IMR-90 (cell line): Measurements from ENCODE around the gene KLF1. TPM values are rescaled to one million over a fixed set of nuclear protein-coding genes. Genes with fewer than 3 reads are reported as not detected.

Experiments
- ATAC-seq: fragments of 200-7000 bp; cut with Tn5 transposase; 2 replicates; pipeline ENCODE4 v1.9.1; 2020; ENCODE audit warnings: low read depth, mild to moderate bottlenecking, moderate library complexity
- BruUV-seq: library from RNA; stranded (reverse); fragments of 400-500 nt; replicated peaks from 2 replicates; lab custom pipeline; 2021; lab: Mats Ljungman, UMichigan
- CTCF ChIA-PET: fragments of 300-600 bp; formaldehyde crosslinking; extraction: SDS; loops from one replicate; lab custom pipeline; 2021; ENCODE audit warnings: antibody characterized with exemption; lab: Yijun Ruan, JAX
- POLR2A ChIA-PET: fragments of 300-600 bp; sonication (Branson Sonifier 250); formaldehyde crosslinking; loops from one replicate; lab custom pipeline; 2022; ENCODE audit warnings: antibody characterized with exemption; ENCODE audit not compliant: unreplicated experiment; lab: Charles Lee
- DNase-seq: peaks from one replicate; pipeline ENCODE4 v3.0.0; 2013
- H2AFZ ChIP-seq: replicated peaks from 2 replicates; pipeline ENCODE3; 2013; ENCODE audit warnings: low read length, mild to moderate bottlenecking; ENCODE audit not compliant: poor library complexity
- H2AK5ac ChIP-seq: 2 replicates; pipeline ENCODE4 v1.6.1; 2013; ENCODE audit warnings: low read depth, low read length, inconsistent platforms
- H2AK9ac ChIP-seq: replicated peaks from 2 replicates; pipeline ENCODE3; 2013; ENCODE audit warnings: mild to moderate bottlenecking, low read depth, low read length, moderate library complexity; ENCODE audit not compliant: poor library complexity
- H2BK120ac ChIP-seq: 2 replicates; pipeline ENCODE4 v1.6.1; 2013; ENCODE audit warnings: low read depth, low read length, inconsistent platforms
- H2BK15ac ChIP-seq: 3 replicates; pipeline ENCODE4 v1.6.1; 2013; ENCODE audit warnings: low read depth, low read length, inconsistent platforms
- H2BK20ac ChIP-seq: 2 replicates; pipeline ENCODE4 v1.6.1; 2013; ENCODE audit warnings: low read depth, mild to moderate bottlenecking, inconsistent platforms, low read length, moderate library complexity
- H2BK5ac ChIP-seq: 2 replicates; pipeline ENCODE4 v1.6.1; 2013; ENCODE audit warnings: mild to moderate bottlenecking, low read depth, low read length, inconsistent platforms; ENCODE audit not compliant: poor library complexity, severe bottlenecking
- H3K14ac ChIP-seq: replicated peaks from 2 replicates; pipeline ENCODE4 v1.6.1; 2013; ENCODE audit warnings: low read depth, low read length, inconsistent platforms
- H3K18ac ChIP-seq: 2 replicates; pipeline ENCODE4 v1.6.1; 2013; ENCODE audit warnings: low read depth, low read length, control low read depth
- H3K23ac ChIP-seq: 2 replicates; pipeline ENCODE4 v1.6.1; 2013; ENCODE audit warnings: low read depth, low read length, inconsistent platforms
- H3K27ac ChIP-seq: 2 replicates; pipeline ENCODE4 v1.5.1; 2013; ENCODE audit warnings: mild to moderate bottlenecking, control low read depth, low read length; ENCODE audit not compliant: insufficient read depth
- H3K27me3 ChIP-seq: 2 replicates; pipeline ENCODE4 v1.6.1; 2013; ENCODE audit warnings: low read length; ENCODE audit not compliant: control insufficient read depth, insufficient read depth
- H3K36me3 ChIP-seq: 2 replicates; pipeline ENCODE4 v1.6.1; 2013; ENCODE audit warnings: low read length, mixed read lengths; ENCODE audit not compliant: control insufficient read depth, insufficient read depth
- H3K4ac ChIP-seq: 2 replicates; pipeline ENCODE4 v1.6.1; 2013; ENCODE audit warnings: low read depth, low read length, inconsistent platforms
- H3K4me1 ChIP-seq: 2 replicates; pipeline ENCODE4 v1.6.1; 2013; ENCODE audit warnings: low read length, mixed read lengths; ENCODE audit not compliant: control insufficient read depth, insufficient read depth
- H3K4me2 ChIP-seq: 2 replicates; pipeline ENCODE4 v1.6.1; 2013; ENCODE audit warnings: low read depth, mild to moderate bottlenecking, control low read depth, low read length, moderate library complexity
- H3K4me3 ChIP-seq: 2 replicates; pipeline ENCODE4 v1.5.1; 2013; ENCODE audit warnings: low read depth, mild to moderate bottlenecking, control low read depth, low read length, moderate library complexity; ENCODE audit not compliant: insufficient read depth
- H3K56ac ChIP-seq: 2 replicates; pipeline ENCODE4 v1.6.1; 2013; ENCODE audit warnings: low read length, inconsistent platforms; ENCODE audit not compliant: insufficient read depth; ENCODE audit errors: extremely low read depth
- H3K79me1 ChIP-seq, 2 experiments: 2 replicates each; pipeline ENCODE4 v1.6.1; 2013; ENCODE audit warnings: low read length in 2 of 2, inconsistent platforms in 1 of 2, low read depth in 1 of 2
- H3K9ac ChIP-seq: 2 replicates; pipeline ENCODE4 v1.6.1; 2013; ENCODE audit warnings: low read depth, low read length, control low read depth
- H3K9me1 ChIP-seq: 2 replicates; pipeline ENCODE4 v1.6.1; 2013; ENCODE audit warnings: low read length, inconsistent platforms; ENCODE audit not compliant: insufficient read depth
- H3K9me3 ChIP-seq: 2 replicates; pipeline ENCODE4 v1.6.1; 2013; ENCODE audit warnings: low read length; ENCODE audit not compliant: control insufficient read depth, insufficient read depth
- H4K20me1 ChIP-seq: 2 replicates; pipeline ENCODE4 v1.6.1; 2013; ENCODE audit warnings: low read length, inconsistent platforms; ENCODE audit not compliant: insufficient read depth
- H4K5ac ChIP-seq: 2 replicates; pipeline ENCODE4 v1.6.1; 2013; ENCODE audit warnings: mild to moderate bottlenecking, low read depth, low read length, control low read depth
- H4K8ac ChIP-seq, 2 experiments: 2 replicates each; pipeline ENCODE4 v1.6.1; 2013; ENCODE audit warnings: low read depth in 2 of 2, low read length in 2 of 2, control low read depth in 1 of 2, inconsistent platforms in 1 of 2
- H4K91ac ChIP-seq: 2 replicates; pipeline ENCODE4 v1.6.1; 2013; ENCODE audit warnings: low read depth, low read length, inconsistent platforms; ENCODE audit not compliant: insufficient read depth
- CEBPB ChIP-seq: IDR thresholded peaks from 2 replicates; pipeline ENCODE4 v1.6.1; 2012; ENCODE audit warnings: low read depth, low read length, improper control_type of control experiment
- CHD1 ChIP-seq: IDR thresholded peaks from 2 replicates; pipeline ENCODE4 v1.6.1; 2012; ENCODE audit warnings: low read depth, low read length, improper control_type of control experiment
- MAFK ChIP-seq: IDR thresholded peaks from 2 replicates; pipeline ENCODE4 v1.6.1; 2012; ENCODE audit warnings: low read depth, low read length, improper control_type of control experiment
- MAZ ChIP-seq: IDR thresholded peaks from 2 replicates; pipeline ENCODE4 v1.6.1; 2012; ENCODE audit warnings: low read depth, mild to moderate bottlenecking, low read length, improper control_type of control experiment, moderate library complexity, borderline replicate concordance
- MXI1 ChIP-seq: IDR thresholded peaks from 2 replicates; pipeline ENCODE4 v1.6.1; 2012; ENCODE audit warnings: low read depth, mild to moderate bottlenecking, low read length, moderate library complexity, borderline replicate concordance
- NFE2L2 ChIP-seq: fragments of 150-350 bp; IDR thresholded peaks from 2 replicates; pipeline ENCODE4 v1.6.1; 2016; ENCODE audit warnings: low read depth, mild to moderate bottlenecking, low read length
- POLR2A ChIP-seq: IDR thresholded peaks from 2 replicates; pipeline ENCODE4 v1.6.1; 2012; ENCODE audit warnings: mild to moderate bottlenecking, low read depth, low read length
- RCOR1 ChIP-seq: IDR thresholded peaks from 2 replicates; pipeline ENCODE4 v1.6.1; 2012; ENCODE audit warnings: mild to moderate bottlenecking, low read length, improper control_type of control experiment; ENCODE audit not compliant: insufficient replicate concordance
- RFX5 ChIP-seq: IDR thresholded peaks from 2 replicates; pipeline ENCODE4 v1.8.0; 2012; ENCODE audit warnings: low read depth, mild to moderate bottlenecking, low read length, moderate library complexity
- WGBS, 2 experiments: methylation state at CpG; one replicate each; pipeline versions ENCODE4 v1.1.5 to v1.1.7; 2013; ENCODE audit warnings: missing lambda C conversion rate in 2 of 2; ENCODE audit not compliant: insufficient read length in 1 of 2; ENCODE audit errors: extremely low coverage in 2 of 2; 5-methylcytosine and 5-hydroxymethylcytosine counted together
- dilution Hi-C: fragments of 300-500 bp; cut with HindIII; formaldehyde crosslinking; loops from one replicate; pipeline ENCODE4 v1.14.3; 2018; ENCODE audit warnings: low sequenced_read_pairs; ENCODE audit not compliant: unreplicated experiment
- in situ Hi-C: fragments of 300-500 bp; cut with MboI; formaldehyde crosslinking; loops from 3 replicates; pipeline ENCODE4 v1.14.3; 2019; ENCODE audit warnings: low sequenced_read_pairs, inconsistent platforms, mixed read lengths
- intact Hi-C: fragments of 100-400 bp; cut with micrococcal nuclease; formaldehyde crosslinking; loops from 2 replicates; pipeline ENCODE4 v1.10.0; 2022
- polyA plus RNA-seq, 3 experiments: library from polyadenylated mRNA; depleted of rRNA; stranded (reverse); fragments of >200 nt; gene quantifications; 2 replicates each; pipeline ENCODE4 v1.2.3, GENCODE V29; 2012; ENCODE audit warnings: low replicate concordance in 1 of 3
- total RNA-seq: library from RNA; depleted of rRNA; stranded (reverse); fragments of >200 nt; gene quantifications from 2 replicates; pipeline ENCODE4 v1.2.3, GENCODE V29; 2012
- TF ChIP-seq, protein P1 (sequence below): conservative IDR thresholded peaks from 2 replicates; pipeline ENCODE4 v1.5.1; 2012; ENCODE audit warnings: mild to moderate bottlenecking, low read depth, low read length, improper control_type of control experiment
- TF ChIP-seq, protein P2 (sequence below): fragments of 150-350 bp; IDR thresholded peaks from 2 replicates; pipeline ENCODE4 v1.6.1; 2016; ENCODE audit warnings: low read depth, mild to moderate bottlenecking, low read length, moderate library complexity, borderline replicate concordance

Gene KLF1
- total and polyA plus RNA-seq, 2 of the 4 experiments (the other 2 are of a cell fraction): not detected

DNA sequence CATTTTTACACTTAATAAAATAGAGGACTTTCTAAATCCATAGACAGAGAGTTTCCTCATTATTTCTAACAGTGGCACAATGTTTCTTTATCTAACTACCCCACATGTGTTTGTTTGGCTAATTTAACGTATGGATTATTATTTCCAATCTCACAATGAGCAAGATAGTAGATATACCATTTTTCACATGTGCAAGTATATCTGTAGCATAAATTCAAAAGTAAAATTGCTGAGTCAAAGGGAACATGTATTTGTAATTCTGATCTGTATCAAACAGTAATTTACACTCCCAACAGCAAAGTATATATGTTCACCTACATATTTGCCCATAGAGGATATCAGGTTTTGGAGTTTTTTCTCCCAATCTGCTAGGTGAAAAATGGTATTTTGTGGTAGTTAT lies 30.3 kb downstream of the KLF1 start:
- no TSS peak for BruUV-seq
- H3K36me3 ChIP-seq: no peaks in the 10 kb centered on the region
- no peak overlapping the region for H3K4ac ChIP-seq
- no peak overlapping the region for H3K4me3 ChIP-seq
- no peaks in the 10 kb centered on the region for H3K9me1 ChIP-seq
- intact Hi-C loops: no loop called here
- H4K5ac ChIP-seq: no peak overlapping the region
- H2AK5ac ChIP-seq: no peak overlapping the region
- H3K56ac ChIP-seq: no peak overlapping the region
- no peak overlapping the region for H2BK5ac ChIP-seq
- in situ Hi-C loops: no loop called here
- no CpG with 5 or more reads among the region's 1 CpG for WGBS, 2 experiments
- H3K9me3 ChIP-seq: no peaks in the 10 kb centered on the region
- no peaks in the 10 kb centered on the region for H3K4me1 ChIP-seq
- CTCF ChIA-PET: no interaction called here
- no peaks in the 10 kb centered on the region; the same call in 1 of the 2 replicates for H3K27me3 ChIP-seq
- H2BK15ac ChIP-seq: no peak overlapping the region
- no peaks in the 10 kb centered on the region for H3K79me1 ChIP-seq
- H3K9ac ChIP-seq: no peak overlapping the region
- dilution Hi-C loops: no loop called here
- H3K4me2 ChIP-seq: no peak overlapping the region
- no peak overlapping the region for H2AFZ ChIP-seq
- POLR2A ChIA-PET: no interaction called here
- no peak for ATAC-seq
- H3K23ac ChIP-seq: no peak overlapping the region
- no peak overlapping the region for H4K91ac ChIP-seq
- no peaks in the 10 kb centered on the region for H4K20me1 ChIP-seq
- H2BK20ac ChIP-seq: no peak overlapping the region
- H2BK120ac ChIP-seq: no peak overlapping the region
- no peak overlapping the region for H3K27ac ChIP-seq
- no peak overlapping the region for H3K18ac ChIP-seq
- no peak for TF ChIP-seq NFE2L2
- no peak for TF ChIP-seq RCOR1
- TF ChIP-seq MXI1: no peak
- no peak for TF ChIP-seq CHD1
- no peak for TF ChIP-seq MAZ
- TF ChIP-seq, protein P1, sequence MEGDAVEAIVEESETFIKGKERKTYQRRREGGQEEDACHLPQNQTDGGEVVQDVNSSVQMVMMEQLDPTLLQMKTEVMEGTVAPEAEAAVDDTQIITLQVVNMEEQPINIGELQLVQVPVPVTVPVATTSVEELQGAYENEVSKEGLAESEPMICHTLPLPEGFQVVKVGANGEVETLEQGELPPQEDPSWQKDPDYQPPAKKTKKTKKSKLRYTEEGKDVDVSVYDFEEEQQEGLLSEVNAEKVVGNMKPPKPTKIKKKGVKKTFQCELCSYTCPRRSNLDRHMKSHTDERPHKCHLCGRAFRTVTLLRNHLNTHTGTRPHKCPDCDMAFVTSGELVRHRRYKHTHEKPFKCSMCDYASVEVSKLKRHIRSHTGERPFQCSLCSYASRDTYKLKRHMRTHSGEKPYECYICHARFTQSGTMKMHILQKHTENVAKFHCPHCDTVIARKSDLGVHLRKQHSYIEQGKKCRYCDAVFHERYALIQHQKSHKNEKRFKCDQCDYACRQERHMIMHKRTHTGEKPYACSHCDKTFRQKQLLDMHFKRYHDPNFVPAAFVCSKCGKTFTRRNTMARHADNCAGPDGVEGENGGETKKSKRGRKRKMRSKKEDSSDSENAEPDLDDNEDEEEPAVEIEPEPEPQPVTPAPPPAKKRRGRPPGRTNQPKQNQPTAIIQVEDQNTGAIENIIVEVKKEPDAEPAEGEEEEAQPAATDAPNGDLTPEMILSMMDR: no peak
- TF ChIP-seq, protein P2, sequence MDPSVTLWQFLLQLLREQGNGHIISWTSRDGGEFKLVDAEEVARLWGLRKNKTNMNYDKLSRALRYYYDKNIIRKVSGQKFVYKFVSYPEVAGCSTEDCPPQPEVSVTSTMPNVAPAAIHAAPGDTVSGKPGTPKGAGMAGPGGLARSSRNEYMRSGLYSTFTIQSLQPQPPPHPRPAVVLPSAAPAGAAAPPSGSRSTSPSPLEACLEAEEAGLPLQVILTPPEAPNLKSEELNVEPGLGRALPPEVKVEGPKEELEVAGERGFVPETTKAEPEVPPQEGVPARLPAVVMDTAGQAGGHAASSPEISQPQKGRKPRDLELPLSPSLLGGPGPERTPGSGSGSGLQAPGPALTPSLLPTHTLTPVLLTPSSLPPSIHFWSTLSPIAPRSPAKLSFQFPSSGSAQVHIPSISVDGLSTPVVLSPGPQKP: no peak
- no peak for TF ChIP-seq POLR2A
- TF ChIP-seq CEBPB: no peak
- TF ChIP-seq MAFK: no peak
- no peak for TF ChIP-seq RFX5
- DNase-seq: no peak
- no peak overlapping the region for H4K8ac ChIP-seq
- H2AK9ac ChIP-seq: no peak overlapping the region
- no peak overlapping the region for H3K14ac ChIP-seq
